HG03520 (cell line): Measurements from ENCODE around the gene ABCA12.
A peak's percentile ranks its signal among the peaks of the same experiment; 100 is the strongest.
"Not testable (repeated sequence)": the region's sequence is repeated elsewhere in the genome, so short reads cannot be mapped to it uniquely, and the experiment has no call there.

Experiments
- ATAC-seq: cut with Tn5 transposase; IDR thresholded peaks from one replicate; pipeline ENCODE4 v1.9.1; 2021; ENCODE audit warnings: mild to moderate bottlenecking, moderate library complexity; ENCODE audit not compliant: unreplicated experiment

Gene ABCA12, protein sequence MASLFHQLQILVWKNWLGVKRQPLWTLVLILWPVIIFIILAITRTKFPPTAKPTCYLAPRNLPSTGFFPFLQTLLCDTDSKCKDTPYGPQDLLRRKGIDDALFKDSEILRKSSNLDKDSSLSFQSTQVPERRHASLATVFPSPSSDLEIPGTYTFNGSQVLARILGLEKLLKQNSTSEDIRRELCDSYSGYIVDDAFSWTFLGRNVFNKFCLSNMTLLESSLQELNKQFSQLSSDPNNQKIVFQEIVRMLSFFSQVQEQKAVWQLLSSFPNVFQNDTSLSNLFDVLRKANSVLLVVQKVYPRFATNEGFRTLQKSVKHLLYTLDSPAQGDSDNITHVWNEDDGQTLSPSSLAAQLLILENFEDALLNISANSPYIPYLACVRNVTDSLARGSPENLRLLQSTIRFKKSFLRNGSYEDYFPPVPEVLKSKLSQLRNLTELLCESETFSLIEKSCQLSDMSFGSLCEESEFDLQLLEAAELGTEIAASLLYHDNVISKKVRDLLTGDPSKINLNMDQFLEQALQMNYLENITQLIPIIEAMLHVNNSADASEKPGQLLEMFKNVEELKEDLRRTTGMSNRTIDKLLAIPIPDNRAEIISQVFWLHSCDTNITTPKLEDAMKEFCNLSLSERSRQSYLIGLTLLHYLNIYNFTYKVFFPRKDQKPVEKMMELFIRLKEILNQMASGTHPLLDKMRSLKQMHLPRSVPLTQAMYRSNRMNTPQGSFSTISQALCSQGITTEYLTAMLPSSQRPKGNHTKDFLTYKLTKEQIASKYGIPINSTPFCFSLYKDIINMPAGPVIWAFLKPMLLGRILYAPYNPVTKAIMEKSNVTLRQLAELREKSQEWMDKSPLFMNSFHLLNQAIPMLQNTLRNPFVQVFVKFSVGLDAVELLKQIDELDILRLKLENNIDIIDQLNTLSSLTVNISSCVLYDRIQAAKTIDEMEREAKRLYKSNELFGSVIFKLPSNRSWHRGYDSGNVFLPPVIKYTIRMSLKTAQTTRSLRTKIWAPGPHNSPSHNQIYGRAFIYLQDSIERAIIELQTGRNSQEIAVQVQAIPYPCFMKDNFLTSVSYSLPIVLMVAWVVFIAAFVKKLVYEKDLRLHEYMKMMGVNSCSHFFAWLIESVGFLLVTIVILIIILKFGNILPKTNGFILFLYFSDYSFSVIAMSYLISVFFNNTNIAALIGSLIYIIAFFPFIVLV (N-terminal part only)

GRCh38 chr2:215138479-215138878, at the start of gene ABCA12:
Gene ABCA12 (minus strand): TSS chr2:215138626. CDS start chr2:215138208, 418 bp downstream.
- ATAC-seq: no peak

GRCh38 chr2:215188078-215188477, 49.7 kb upstream of the ABCA12 start:
- no peak for ATAC-seq

GRCh38 chr2:215186021-215186420, 47.6 kb upstream of the ABCA12 start:
- ATAC-seq: no peak

DNA sequence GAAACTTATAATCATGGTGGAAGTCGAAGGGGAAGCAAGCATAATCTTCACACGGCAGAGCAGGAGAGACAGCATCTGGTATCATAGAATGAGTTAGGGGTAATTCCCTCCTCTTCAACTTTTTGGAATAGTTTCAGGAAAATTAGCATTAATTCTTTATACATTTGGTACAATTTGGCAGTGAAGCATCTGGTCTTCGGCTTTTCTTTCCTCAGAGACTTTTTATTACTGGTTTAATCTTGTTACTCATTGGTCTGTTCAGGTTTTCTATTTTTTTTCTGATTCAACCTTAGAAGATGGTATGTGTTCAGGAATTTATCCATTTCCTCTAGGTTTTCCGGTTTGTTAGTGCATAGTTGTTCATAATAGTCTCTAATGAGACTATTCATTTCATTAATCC, 39.7 kb upstream of the ABCA12 start:
- no peak for ATAC-seq

DNA sequence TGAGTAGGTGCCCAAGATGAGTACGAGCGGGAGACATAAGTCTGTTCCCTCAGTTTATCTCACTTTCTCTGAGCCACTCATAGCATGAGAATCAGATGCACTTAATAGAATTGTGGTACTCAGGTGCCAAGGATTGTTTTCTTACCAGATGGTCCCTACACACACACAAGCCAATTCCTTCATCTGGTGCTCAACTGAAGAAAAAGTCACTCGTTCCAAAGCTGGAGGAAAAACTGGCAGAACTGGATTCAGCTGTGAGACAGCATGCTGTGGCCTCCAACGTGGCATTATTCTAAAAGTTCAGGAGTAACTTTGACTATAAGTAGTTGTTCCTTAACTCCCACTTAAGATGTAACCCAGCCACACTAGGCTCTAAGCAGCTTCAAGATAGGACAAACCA, 33.4 kb upstream of the ABCA12 start:
- ATAC-seq: no peak

- ATAC-seq: peak; percentile 80
Observed at GRCh38 chr2:215171151-215171550, 32.7 kb upstream of the ABCA12 start.

DNA sequence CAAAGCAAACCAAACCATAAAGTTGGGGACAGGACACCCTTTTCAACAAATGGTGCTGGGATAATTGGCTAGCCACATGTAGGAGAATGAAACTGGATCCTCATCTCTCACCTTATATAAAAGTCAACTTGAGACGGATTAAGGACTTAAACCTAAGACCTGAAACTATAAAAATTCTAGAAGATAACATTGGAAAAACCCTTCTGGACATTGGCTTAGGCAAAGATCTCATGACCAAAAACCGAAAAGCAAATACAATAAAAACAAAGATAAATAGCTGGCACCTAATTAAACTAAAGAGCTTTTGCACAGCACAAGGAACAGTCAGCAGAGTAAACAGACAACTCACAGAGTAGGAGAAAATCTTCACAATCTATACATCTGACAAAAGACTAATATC, 28.1 kb upstream of the ABCA12 start:
- not testable (repeated sequence) for ATAC-seq

DNA sequence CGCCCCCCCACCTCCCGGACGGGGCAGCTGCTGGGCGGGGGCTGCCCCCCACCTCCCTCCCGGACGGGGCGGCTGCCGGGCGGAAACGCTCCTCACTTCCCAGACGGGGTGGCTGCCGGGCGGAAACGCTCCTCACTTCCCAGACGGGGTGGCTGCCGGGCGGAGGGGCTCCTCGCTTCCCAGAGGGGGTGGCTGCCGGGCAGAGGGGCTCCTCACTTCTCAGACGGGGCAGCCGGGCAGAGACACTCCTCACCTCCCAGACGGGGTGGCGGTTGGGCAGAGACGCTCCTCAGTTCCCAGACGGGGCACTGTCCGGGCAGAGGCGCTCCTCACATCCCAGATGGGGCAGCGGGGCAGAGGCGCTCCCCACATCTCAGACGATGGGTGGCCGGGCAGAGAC, 24.9 kb upstream of the ABCA12 start:
- ATAC-seq: not testable (repeated sequence)

DNA sequence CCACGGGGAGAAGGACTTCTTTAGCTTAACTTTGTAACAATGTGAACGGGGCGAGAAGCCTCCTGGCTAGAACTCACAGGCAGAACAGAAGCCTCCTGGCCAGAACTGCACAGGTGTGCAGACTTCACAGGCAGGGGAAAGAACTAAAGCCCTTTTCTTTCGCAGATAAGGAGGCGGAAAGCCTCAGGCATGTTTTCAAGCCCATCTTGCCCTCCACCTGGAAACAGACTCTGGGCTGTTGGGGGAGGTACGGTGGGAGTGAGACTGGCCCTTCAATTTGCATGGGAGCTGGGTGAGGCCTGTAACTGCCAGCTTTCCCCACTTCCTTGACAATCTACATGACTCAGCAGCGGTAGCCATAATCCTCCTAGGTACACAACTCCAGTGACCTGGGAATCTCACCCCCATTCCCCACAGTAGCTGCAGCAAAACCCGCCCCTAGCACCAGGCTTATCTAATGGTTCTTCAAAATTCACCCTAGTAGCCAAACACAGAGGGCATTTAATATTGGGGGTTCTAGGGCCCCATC, 22.9 kb upstream of the ABCA12 start:
- ATAC-seq: no peak

DNA sequence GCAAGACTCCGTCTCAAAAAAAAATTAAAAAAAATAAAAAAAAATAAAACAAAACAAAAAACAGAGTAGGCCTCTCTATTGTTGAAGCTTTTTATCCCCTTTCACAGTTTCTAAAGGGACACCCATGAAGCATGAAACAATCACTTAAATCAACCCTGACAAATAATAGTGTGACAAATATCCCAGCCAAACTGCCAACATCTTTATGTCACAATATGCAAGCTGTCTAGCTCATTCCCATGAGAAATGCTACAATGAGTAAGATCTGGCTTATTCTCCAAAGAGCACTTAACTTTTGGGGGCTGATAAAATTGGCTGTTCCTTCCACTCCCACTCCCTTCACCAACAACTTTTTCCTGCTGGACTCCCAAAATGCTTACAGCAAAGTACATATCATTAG, 21.7 kb upstream of the ABCA12 start:
- ATAC-seq: no peak

DNA sequence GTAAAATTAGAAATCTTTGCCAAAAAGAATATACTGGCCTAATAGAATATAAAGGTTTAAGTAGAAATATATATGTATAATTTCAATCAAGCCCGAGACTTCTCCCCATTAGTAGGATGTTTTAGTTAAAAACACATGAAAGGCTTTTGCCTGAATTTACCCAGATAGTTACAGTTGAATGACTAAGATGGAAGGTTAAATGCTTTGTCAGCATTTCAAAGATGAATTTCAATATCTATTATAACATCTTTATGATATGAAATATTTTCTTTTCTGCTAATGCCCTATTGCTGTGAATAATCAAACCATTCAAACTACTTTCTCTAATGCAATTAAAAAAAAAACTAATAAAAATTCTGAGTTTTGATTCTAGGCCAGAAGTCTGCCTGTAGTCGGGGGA, 18.0 kb upstream of the ABCA12 start:
- no peak for ATAC-seq

DNA sequence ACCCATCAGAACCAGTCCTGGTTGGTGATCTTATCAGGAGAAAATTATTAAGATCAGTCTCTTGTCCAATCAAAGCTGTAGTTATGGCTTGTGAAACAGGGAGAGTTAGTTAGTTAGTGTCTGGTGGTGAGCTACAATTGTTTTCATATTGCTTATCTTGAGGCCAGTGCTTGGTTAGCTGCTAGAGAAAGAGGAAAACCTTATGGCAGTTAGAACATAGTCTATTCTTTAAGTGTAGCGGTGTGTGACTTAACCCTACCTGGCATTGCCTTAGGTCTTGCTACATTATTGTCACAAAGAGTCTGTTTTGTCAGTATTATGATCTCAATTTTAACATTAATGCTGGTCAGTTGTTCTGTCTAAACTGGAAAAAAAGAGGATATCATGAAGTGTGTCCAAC, 11.5 kb upstream of the ABCA12 start:
- ATAC-seq: no peak

DNA sequence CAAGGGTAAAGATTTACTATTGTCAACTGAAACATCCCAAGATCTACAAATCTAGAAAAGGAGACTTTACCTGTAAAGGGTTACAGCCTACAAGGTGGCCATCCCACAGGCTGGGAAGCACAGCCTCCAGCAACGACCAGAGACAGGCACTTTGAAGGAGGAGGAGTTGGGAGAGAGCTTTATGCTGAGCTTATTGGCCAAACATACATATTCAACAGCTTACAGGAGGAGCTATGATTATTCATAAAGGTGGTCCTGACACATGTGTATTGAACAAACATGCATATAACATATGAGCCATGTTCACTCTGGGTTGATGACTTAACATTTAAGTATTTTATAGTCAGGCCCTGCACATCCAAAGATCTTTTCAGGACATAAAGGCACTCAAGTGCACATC, 11.1 kb upstream of the ABCA12 start:
- no peak for ATAC-seq

- ATAC-seq: no peak
Observed at GRCh38 chr2:215149060-215149459, 10.6 kb upstream of the ABCA12 start.

GRCh38 chr2:215145611-215146010, 7.2 kb upstream of the ABCA12 start:
- no peak for ATAC-seq

- no peak for ATAC-seq
Observed at GRCh38 chr2:215144106-215144875, 5.9 kb upstream of the ABCA12 start.

DNA sequence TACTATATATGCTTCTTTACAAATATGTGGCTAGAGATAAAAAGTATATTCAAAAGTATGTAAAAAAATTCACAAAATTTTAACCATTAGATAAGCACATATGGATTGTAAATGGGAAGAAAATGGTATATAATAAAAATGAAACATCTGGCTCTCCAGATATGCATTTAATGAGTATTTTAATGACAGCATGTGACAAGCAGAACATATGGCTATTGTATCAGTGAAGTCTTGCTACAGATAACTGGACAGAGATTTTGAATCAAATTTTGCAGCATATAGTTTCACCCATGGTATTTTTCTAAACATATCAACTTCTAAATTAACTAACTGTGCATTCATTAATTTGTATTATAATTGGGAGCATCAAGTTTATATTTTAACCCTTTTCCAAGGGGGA, 5.0 kb upstream of the ABCA12 start:
- ATAC-seq: no peak

GRCh38 chr2:215141706-215142105, 3.3 kb upstream of the ABCA12 start:
- ATAC-seq: no peak

DNA sequence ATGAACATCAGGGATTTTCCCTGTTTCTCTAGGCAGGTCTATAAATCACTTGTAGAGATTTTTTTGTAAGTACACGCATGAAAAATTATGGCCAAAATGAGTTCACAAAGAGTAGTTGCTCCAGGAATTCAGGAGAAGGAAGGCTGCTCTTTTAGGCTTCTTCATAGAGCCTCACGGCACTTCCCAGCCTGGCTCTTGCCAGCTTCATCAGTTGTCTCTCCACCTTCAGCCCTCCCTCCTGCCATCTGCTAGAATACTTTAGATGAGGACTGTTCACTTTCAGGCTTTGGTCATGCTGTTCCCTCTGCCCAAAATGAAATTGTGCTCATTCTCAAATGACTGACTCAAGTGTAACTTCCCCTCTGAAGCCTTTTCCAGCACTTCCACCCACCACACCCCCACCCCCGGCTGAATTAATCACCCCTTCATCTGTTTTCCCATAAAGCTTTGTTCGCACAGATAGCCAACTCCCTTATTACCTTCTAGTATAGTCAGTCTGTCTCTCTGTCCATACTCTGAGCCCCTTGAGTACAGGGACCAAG, 1.8 kb upstream of the ABCA12 start:
- ATAC-seq: no peak

GRCh38 chr2:215137741-215138340, 585 bp downstream of the ABCA12 start:
- no peak for ATAC-seq
